Measurements from ENCODE around the gene HNRNPDL. TPM values are rescaled to one million over a fixed set of nuclear protein-coding genes. Genes with fewer than 3 reads are reported as not detected.
A peak's percentile ranks its signal among the peaks of the same experiment; 100 is the strongest.

The HNRNPDL gene
- total and polyA plus RNA-seq, 2 of the 13 experiments (the other 11 are each of a cell fraction or from before 2014, with no cell fraction given) = 167 to 414 TPM

DNA sequence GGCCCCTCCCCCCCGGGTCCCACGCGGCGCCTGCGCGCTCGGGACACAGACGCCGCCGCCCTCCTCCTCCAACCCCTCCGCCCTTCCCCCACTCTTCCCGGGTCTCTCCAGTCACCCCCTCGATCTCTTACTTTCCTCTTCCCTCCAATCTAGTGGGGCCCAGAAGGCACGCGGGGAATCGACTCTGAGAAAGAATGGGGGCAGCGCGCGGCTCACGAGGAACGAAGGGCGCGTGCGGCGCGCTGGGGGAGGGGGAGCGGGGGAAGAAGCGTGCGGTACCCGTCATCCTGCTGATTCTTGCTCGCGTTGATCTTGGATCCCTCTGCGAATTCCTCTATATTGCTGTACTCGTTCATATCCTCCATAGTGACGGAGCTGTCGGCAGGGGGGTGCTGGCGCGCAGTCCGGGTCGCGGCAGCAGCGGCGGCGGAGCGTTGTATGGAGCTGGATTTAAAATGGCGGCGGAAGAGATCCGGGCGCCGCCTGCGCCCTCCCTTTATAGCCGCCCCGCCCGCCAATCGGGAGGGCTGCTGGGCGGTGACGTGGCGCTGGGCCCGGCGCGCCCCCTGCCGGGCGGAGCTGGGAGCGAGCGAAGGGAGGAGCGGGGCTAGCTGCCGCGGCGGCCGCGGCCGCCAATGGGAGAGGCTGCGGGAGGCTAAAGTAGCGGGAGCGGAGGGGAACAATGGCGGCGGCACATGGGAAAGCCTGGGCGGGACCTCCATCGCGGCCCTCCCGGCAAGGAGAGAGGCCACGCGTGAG, 1.1 kb downstream of the HNRNPDL start (continued):
- TF ChIP-seq, protein P1, sequence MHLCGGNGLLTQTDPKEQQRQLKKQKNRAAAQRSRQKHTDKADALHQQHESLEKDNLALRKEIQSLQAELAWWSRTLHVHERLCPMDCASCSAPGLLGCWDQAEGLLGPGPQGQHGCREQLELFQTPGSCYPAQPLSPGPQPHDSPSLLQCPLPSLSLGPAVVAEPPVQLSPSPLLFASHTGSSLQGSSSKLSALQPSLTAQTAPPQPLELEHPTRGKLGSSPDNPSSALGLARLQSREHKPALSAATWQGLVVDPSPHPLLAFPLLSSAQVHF (CRISPR knock-in tag; IDR thresholded peaks at IDR 0.05) = no peak
- TF ChIP-seq ARNTL (CRISPR knock-in tag; IDR thresholded peaks at IDR 0.05) (0 out of 2 replicates have a peak, but pooled peaks have one; percentile 44), NR1H2 (CRISPR knock-in tag; IDR thresholded peaks at IDR 0.05; ENCODE audit: borderline replicate concordance, low read depth) (no peak; the same call in 1 of the 2 replicates), JUN (CRISPR knock-in tag; IDR thresholded peaks at IDR 0.05) (no peak), ZNF713 (CRISPR knock-in tag; IDR thresholded peaks at IDR 0.05) (no peak), EP300 (IDR thresholded peaks at IDR 0.05; ENCODE audit: low read depth in 2 of 2, low read length in 2 of 2) (0 out of 4 replicates have a peak, but pooled peaks of 1 of the 2 experiments have one; percentile 15), EP300 (CRISPR knock-in tag; IDR thresholded peaks at IDR 0.05; ENCODE audit: borderline replicate concordance) (no peak), ZFP36 (IDR thresholded peaks at IDR 0.05; ENCODE audit: borderline replicate concordance, low read depth, low read length, partially characterized antibody) (no peak), PHF8 (CRISPR knock-in tag; IDR thresholded peaks at IDR 0.05) (peak; percentile 77), STAG1 (CRISPR knock-in tag; IDR thresholded peaks at IDR 0.05) (no peak), MATR3 (CRISPR knock-in tag; IDR thresholded peaks at IDR 0.05) (no peak), GATA4 (IDR thresholded peaks at IDR 0.05; ENCODE audit: borderline replicate concordance, low read depth) (no peak), ZC3H13 (CRISPR knock-in tag; IDR thresholded peaks at IDR 0.05) (peak; percentile 95), TGIF2 (CRISPR knock-in tag; IDR thresholded peaks at IDR 0.05) (peak; percentile 12; the same call in 1 of the 2 replicates), SIN3A (IDR thresholded peaks at IDR 0.05; ENCODE audit: borderline replicate concordance, low read depth, low read length) (peak; percentile 70; the same call in 1 of the 2 replicates)
- TF ChIP-seq, protein P2, sequence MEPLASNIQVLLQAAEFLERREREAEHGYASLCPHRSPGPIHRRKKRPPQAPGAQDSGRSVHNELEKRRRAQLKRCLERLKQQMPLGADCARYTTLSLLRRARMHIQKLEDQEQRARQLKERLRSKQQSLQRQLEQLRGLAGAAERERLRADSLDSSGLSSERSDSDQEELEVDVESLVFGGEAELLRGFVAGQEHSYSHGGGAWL (CRISPR knock-in tag; IDR thresholded peaks at IDR 0.05) = peak; percentile 55; the same call in 1 of the 2 replicates
- TF ChIP-seq, protein P3, sequence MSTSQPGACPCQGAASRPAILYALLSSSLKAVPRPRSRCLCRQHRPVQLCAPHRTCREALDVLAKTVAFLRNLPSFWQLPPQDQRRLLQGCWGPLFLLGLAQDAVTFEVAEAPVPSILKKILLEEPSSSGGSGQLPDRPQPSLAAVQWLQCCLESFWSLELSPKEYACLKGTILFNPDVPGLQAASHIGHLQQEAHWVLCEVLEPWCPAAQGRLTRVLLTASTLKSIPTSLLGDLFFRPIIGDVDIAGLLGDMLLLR (CRISPR knock-in tag; IDR thresholded peaks at IDR 0.05) = peak; percentile 68; the same call in 1 of the 2 replicates
- TF ChIP-seq, protein P4, sequence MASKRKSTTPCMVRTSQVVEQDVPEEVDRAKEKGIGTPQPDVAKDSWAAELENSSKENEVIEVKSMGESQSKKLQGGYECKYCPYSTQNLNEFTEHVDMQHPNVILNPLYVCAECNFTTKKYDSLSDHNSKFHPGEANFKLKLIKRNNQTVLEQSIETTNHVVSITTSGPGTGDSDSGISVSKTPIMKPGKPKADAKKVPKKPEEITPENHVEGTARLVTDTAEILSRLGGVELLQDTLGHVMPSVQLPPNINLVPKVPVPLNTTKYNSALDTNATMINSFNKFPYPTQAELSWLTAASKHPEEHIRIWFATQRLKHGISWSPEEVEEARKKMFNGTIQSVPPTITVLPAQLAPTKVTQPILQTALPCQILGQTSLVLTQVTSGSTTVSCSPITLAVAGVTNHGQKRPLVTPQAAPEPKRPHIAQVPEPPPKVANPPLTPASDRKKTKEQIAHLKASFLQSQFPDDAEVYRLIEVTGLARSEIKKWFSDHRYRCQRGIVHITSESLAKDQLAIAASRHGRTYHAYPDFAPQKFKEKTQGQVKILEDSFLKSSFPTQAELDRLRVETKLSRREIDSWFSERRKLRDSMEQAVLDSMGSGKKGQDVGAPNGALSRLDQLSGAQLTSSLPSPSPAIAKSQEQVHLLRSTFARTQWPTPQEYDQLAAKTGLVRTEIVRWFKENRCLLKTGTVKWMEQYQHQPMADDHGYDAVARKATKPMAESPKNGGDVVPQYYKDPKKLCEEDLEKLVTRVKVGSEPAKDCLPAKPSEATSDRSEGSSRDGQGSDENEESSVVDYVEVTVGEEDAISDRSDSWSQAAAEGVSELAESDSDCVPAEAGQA (IDR thresholded peaks at IDR 0.05; ENCODE audit: low read depth) = peak; percentile 86
- TF ChIP-seq, protein P4 (CRISPR knock-in tag; IDR thresholded peaks at IDR 0.05; ENCODE audit: borderline replicate concordance) = no peak
- TF ChIP-seq, protein P5, sequence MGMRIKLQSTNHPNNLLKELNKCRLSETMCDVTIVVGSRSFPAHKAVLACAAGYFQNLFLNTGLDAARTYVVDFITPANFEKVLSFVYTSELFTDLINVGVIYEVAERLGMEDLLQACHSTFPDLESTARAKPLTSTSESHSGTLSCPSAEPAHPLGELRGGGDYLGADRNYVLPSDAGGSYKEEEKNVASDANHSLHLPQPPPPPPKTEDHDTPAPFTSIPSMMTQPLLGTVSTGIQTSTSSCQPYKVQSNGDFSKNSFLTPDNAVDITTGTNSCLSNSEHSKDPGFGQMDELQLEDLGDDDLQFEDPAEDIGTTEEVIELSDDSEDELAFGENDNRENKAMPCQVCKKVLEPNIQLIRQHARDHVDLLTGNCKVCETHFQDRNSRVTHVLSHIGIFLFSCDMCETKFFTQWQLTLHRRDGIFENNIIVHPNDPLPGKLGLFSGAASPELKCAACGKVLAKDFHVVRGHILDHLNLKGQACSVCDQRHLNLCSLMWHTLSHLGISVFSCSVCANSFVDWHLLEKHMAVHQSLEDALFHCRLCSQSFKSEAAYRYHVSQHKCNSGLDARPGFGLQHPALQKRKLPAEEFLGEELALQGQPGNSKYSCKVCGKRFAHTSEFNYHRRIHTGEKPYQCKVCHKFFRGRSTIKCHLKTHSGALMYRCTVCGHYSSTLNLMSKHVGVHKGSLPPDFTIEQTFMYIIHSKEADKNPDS (CRISPR knock-in tag; IDR thresholded peaks at IDR 0.05) = no peak
